ENCODE data around the gene BTBD1.

Gene BTBD1

GRCh38 chr15:82999905-83000671 lies 67.0 kb downstream of the BTBD1 start:
- no peak for DNase-seq (ENCODE audit: low read depth, low spot score)
- H3K27ac ChIP-seq = no peak overlapping the region

DNA sequence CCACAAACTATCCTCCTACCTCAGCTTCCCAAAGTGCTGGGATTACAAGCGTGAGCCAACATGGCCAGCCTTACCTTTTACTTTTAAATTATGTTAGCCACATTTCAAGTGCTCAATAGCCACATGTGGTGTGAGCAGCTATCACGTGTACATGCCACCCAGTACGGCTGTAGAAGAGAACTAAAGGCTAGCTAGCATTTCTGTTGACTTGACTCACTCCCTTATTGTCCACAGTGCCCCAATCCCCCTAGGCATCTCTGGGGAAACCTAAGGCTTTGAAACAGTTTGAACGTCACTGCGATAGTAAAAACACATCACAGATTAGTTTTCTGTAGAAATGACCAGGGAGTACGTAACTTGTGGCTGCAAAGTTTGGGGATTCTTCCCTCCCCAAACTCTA lies 67.6 kb downstream of the BTBD1 start:
- DNase-seq (ENCODE audit: low read depth, low spot score) = no peak
- H3K27ac ChIP-seq = no peak overlapping the region

DNA sequence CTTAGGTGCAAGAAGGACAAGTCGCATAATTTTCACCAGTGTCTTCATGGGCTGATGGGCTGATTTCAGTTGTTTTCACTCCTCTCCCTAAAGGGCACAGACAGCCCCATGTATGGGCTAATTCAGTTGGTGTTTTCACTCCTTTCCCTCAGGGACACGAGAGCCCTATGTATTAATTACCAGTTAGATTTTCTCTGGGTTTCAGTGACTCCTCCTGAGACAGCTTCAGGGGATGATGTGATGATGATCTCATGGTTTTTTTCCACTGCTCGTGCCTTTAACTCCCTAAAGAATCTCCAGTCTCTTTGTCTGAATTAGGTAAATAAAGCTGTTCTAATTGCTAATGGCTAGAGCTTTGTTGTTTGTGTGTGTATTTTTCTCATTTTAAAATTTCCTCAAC lies 71.1 kb downstream of the BTBD1 start:
- H3K27ac ChIP-seq = no peak overlapping the region
- no peak for DNase-seq (ENCODE audit: low read depth, low spot score)

- no peak overlapping the region for H3K27ac ChIP-seq
- DNase-seq (ENCODE audit: low read depth, low spot score) = no peak
These were observed 72.0 kb downstream of the BTBD1 start for GRCh38 chr15:82995076-82995475.

- DNase-seq (ENCODE audit: low read depth, low spot score) = no peak
- H3K27ac ChIP-seq = no peak overlapping the region
These were observed 73.9 kb downstream of the BTBD1 start for GRCh38 chr15:82993144-82993543.

- no peak for DNase-seq (ENCODE audit: low read depth, low spot score)
- no peak overlapping the region for H3K27ac ChIP-seq
These were observed 74.5 kb downstream of the BTBD1 start for GRCh38 chr15:82992436-82992998.

DNA sequence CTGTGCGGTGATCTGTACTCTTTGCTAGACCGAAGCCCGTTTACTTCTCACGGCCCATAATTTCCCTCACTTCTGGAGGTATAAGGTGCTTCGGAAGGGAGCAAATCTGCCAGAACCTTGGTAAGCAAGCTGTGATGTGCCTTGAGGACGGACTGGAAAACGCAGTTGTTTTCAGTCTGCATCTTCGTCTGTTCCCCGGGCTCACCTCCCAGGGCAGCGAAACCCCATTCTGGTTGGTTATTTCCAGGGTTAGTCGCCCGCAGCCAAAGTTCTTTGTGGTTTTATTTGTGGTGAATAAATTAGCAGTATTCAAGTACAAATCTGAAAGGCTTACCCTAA lies 80.6 kb downstream of the BTBD1 start:
- no peak for DNase-seq (ENCODE audit: low read depth, low spot score)
- H3K27ac ChIP-seq = peak overlapping the region; percentile 65

DNA sequence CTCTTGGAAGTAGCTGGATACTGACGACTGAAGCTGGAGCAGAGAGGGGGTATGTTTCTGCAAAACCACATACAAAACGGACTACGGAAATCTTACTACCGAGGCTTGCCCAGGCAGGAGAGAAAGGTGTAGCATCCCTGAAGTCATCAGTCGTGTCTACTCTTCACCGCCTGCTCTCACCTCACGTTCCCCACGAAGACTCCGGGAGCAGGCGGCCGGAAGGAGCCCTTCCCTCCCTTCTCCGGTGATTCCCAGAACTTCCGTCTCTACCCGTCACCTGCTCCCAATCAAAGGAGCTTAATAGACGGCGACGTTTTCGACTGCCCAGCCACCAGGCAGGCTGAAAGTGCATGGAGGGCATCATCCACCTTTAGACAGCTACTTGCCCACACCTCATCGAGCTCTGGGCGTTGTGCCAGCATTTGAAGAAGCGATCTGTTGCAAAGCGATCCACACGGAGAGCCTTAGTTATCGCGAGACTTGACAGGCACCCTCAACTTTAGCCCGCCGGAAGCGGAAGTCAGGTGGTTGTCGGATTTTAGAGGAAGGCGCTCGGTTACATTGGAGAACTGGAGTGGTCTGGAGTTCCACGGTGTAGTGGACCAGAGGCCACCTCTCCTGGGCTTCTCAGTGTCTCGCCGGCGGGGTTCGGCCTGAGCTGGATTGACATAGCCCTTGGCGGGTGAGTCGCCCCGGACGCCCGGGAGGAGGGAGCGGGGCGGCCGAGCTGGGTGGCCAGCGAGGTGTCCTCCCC lies 81.2 kb downstream of the BTBD1 start, which contains the start of gene RAMAC:
TSS of gene RAMAC (plus strand) at position 523 of the 754 bp plus-strand sequence. CDS start 2,809 bp downstream, outside the sequence.
- peak within 1 kb of the TSS; percentile 65 for H3K27ac ChIP-seq
- peak; percentile 88 for DNase-seq (ENCODE audit: low read depth, low spot score)

DNA sequence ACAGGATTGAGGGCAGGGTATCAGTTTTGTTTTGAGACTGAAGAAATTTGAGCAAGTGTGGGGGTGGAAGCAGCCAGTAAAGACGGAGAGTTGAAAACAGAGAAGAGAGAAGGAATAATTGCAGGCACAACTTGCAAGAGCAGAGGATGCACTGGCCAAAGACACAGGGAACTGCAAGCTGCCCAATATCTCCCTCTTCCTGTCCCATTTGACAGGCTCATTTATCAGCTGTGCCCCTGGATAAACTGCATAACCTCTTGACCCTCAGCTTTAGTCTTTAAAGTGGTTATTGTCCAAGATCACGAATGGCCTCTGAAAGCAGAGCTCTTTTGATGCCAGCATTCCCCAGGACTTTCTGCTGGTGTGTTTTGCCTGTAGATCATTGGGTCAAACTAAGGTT lies 86.1 kb downstream of the BTBD1 start:
- no peak overlapping the region for H3K27ac ChIP-seq
- DNase-seq (ENCODE audit: low read depth, low spot score) = no peak

DNA sequence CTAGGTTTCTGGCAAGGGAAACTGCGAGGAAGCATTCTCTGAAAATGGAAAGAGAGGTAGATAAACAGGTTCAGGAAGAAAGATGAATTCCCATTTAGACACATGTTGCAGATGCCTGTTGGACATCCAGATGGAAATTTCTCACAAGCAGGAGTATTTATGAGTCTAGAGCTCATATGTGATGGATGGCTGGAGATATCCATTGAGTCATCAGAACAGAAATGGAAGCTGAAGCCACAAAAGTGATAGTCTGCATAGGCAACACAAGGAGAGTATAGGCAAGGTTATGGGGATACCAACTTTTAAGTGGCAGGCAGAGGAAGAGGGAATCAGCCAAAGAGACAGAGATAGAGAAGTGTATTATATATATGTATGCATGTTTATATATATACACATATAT lies 87.3 kb downstream of the BTBD1 start:
- DNase-seq (ENCODE audit: low read depth, low spot score) = no peak
- H3K27ac ChIP-seq = no peak overlapping the region

- DNase-seq (ENCODE audit: low read depth, low spot score) = no peak
- no peak overlapping the region for H3K27ac ChIP-seq
These were observed 88.6 kb downstream of the BTBD1 start for GRCh38 chr15:82978438-82978837.

DNA sequence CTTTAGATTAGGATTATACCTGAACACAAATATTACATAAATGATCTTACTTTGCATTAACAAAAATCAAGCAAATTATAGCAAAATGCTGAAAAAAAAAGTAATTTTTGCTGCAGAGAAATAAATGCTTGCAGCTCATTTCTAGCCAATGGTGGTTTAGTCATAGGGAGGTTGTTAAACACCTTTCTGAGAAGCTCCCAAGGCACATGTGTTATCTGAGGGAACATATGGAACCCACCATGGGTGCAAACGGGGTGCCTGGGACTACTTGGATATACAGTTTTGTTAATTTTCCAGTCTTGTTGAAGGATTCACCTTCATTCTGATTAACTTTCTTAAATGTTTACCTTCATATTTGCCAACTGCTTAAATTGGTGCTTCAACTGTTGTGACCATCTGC lies 90.0 kb downstream of the BTBD1 start:
- H3K27ac ChIP-seq = no peak overlapping the region
- DNase-seq (ENCODE audit: low read depth, low spot score) = no peak

DNA sequence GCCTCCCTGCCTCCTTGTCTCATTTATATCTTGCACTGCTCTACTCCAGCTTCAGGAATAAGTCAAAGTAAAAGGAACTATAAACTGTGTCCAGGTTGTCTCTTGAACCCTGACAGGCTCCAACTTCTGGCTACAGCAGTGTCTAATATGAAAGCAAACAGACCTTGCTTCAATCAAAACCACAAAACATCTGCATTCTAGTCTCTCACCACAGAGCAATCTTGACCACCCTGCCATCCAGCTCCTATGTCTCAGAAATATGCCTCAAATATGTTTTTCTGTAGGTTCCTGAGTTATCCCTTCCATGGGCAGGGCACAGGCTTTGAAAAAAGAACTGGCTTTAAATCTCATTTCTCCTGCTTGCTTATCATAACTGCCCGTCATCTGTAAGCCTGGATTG lies 94.1 kb downstream of the BTBD1 start:
- DNase-seq (ENCODE audit: low read depth, low spot score) = no peak
- no peak overlapping the region for H3K27ac ChIP-seq

DNA sequence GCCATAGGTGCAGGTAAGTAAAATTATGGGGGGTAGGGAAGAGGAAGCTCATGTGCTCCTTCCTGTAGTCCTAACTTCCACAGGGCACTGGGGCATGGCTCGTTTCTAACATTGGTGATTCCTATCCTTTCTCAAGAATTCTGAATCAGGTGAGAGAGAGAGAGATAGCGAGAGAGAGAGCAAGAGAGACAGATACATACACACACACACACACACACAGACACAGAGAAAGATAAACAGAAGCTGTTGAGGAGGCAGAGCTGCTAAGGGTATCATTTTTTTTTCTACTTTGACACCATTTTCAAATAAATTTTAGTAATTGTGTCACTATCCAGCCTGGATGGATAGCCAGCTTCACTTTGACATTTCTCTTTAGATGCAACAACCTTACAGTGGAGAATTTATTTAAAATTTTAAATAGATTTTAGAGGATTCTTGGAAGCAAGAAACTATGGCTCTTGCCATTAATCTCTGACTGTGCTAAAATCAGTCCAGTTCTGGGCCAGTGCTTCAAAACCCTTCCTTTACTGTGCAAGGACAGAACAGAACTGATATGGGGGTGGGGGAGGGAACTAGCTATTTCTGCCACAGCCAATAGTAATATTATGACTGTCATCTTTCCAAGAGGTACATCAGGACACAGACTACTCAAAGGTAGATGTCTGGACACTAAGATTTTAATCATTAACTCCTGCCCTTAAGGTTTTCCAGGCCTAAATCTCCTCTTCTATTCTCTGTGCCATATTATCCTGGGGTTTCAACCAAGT lies 95.7 kb downstream of the BTBD1 start:
- H3K27ac ChIP-seq = no peak overlapping the region

GRCh38 chr15:82970696-82971095 lies 96.4 kb downstream of the BTBD1 start:
- no peak for DNase-seq (ENCODE audit: low read depth, low spot score)
- H3K27ac ChIP-seq = no peak overlapping the region

More for the DNA sequence above, 95.7 kb downstream of the BTBD1 start:
- no peak for DNase-seq (ENCODE audit: low read depth, low spot score)

- no peak overlapping the region for H3K27ac ChIP-seq
- no peak for DNase-seq (ENCODE audit: low read depth, low spot score)
These were observed 96.9 kb downstream of the BTBD1 start for GRCh38 chr15:82970078-82970686.

DNA sequence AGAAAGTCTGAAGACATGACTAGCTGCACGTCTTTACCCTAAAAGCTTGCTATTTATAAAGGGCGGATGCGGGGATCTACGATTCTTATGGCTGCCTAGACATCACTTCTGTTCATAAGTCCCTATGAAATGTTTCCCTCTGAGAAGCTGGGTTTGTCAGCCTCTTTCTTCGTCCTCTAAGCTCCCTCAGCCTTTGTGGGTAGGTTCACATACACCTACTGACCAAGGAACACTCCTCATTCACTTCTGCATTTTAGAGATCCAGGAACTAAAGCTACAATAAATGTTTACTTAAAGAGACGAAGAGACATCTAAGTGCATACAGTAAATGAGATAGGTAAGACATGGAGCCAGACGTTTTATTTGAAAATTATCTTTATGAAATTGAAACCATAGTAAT lies 97.7 kb downstream of the BTBD1 start:
- DNase-seq (ENCODE audit: low read depth, low spot score) = no peak
- no peak overlapping the region for H3K27ac ChIP-seq

DNA sequence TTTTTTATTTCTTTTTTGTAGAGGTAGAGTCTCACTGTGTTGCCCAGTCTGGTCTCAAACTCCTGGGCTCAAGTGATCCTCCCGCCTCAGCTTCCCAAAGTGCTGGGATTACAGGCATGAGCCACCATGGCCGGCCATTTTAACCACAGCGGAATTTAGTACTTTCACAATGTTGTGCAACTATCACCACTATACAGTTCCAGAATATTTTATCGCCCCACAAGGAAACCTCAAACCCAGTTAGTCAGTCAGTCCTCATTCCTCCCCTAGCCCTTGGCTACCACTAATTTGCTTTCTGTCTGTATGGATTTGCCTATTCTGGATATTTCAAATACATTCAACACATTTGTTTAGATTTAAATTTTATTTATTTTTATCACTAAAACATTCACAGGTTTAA lies 99.0 kb downstream of the BTBD1 start:
- no peak for DNase-seq (ENCODE audit: low read depth, low spot score)
- no peak overlapping the region for H3K27ac ChIP-seq

DNA sequence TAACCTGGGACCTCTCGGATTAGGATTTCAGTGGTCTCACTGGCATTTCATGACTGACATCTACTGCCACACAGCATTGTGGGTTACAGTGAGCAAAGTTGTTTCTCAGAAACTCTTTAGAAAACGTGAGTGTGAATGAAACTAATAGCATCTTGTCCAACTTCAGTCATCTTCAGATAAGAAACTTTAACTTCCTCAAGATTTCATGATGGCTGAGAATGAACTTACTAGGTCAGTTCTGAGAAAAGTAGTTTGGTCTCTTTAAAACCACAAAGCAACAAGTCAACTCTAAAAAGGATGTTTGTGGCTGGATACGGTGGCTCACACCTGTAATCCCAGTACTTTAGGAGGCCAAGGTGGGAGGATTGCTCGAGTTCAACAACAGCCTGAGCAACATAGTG lies 100.4 kb downstream of the BTBD1 start:
- H3K27ac ChIP-seq = no peak overlapping the region
- no peak for DNase-seq (ENCODE audit: low read depth, low spot score)

Data from epithelial cell of prostate (primary cell).